Skeletal muscle satellite cell (primary cell): ENCODE measurements around the gene COPS8.

ENCODE experiments used
- H3K27me3 ChIP-seq: 2 replicates; pipeline ENCODE4 v1.7.0; 2013; ENCODE audit warnings: low read length; ENCODE audit not compliant: control insufficient read depth, insufficient read depth
- H3K36me3 ChIP-seq: 2 replicates; pipeline ENCODE4 v1.7.0; 2013; ENCODE audit warnings: mild to moderate bottlenecking, control low read depth, low read length; ENCODE audit not compliant: insufficient read depth
- H3K4me1 ChIP-seq: 2 replicates; pipeline ENCODE4 v1.7.0; 2013; ENCODE audit warnings: low read length; ENCODE audit not compliant: control insufficient read depth, insufficient read depth
- H3K4me2 ChIP-seq: 2 replicates; pipeline ENCODE4 v1.7.0; 2013; ENCODE audit warnings: mild to moderate bottlenecking, low read length
- H3K4me3 ChIP-seq: 2 replicates; pipeline ENCODE4 v1.7.0; 2013; ENCODE audit warnings: low read length
- H3K9ac ChIP-seq: 2 replicates; pipeline ENCODE4 v1.7.0; 2013; ENCODE audit warnings: mild to moderate bottlenecking, low read depth, low read length, moderate library complexity
- H3K9me3 ChIP-seq: replicated peaks from 2 replicates; pipeline ENCODE4 v1.7.0; 2013; ENCODE audit warnings: mild to moderate bottlenecking, control low read depth, low read length

The COPS8 gene

GRCh38 chr2:237113026-237113795 lies 27.5 kb downstream of the COPS8 start:
- Histone ChIP-seq H3K4me1 (peaks cover 19% of the 10 kb centered on the region), H3K36me3 (no peaks in the 10 kb centered on the region), H3K4me2 (no peak overlapping the region), H3K4me3 (no peak overlapping the region), H3K9ac (no peak overlapping the region), H3K9me3 (no peaks in the 10 kb centered on the region), H3K27me3 (no peaks in the 10 kb centered on the region)

DNA sequence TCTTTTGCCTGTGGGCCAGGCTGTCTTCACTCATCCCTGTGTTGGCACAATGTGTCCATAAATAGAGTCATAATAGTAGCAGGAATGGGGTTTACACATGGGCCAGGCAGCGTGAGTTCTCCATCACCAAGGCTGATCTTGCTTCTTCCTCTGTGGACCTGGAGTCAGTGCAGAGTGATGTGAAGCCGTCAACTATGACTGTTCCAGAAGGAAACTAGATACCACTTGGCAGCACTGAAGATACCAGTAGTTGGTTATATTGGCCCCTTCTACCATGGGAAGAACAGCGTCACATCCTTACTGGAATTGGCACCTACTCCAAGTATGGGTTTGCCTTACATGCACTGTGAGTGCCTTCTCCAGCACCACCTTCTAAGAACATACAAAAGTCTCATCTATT lies 30.2 kb downstream of the COPS8 start:
- H3K4me1 ChIP-seq: peaks cover 24% of the 10 kb centered on the region
- H3K36me3 ChIP-seq: no peaks in the 10 kb centered on the region
- no peak overlapping the region for H3K9ac ChIP-seq
- no peaks in the 10 kb centered on the region for H3K27me3 ChIP-seq
- no peaks in the 10 kb centered on the region for H3K9me3 ChIP-seq
- H3K4me3 ChIP-seq: no peak overlapping the region
- H3K4me2 ChIP-seq: no peak overlapping the region

DNA sequence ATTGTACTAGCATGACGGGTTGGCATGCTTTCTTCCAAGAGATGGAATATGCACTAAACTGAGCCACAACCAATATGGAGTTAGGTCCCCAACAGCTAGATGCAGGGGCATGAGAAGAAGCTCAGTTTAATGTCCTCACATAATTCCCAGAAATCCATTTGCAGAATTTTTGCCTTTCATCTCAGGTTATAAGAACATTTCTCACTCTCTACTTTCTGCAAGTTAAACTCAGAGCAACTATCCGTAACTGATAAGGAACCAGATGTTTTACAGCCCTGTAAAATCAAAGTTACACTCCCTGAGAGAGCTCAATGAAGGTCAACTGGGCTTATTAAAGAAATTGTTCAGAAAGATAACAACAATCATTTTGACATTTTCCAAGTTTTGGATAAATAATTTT lies 30.7 kb downstream of the COPS8 start:
- Histone ChIP-seq H3K4me1 (peaks cover 29% of the 10 kb centered on the region), H3K36me3 (no peaks in the 10 kb centered on the region), H3K4me3 (no peak overlapping the region), H3K9ac (no peak overlapping the region), H3K9me3 (no peaks in the 10 kb centered on the region), H3K27me3 (no peaks in the 10 kb centered on the region), H3K4me2 (no peak overlapping the region)

DNA sequence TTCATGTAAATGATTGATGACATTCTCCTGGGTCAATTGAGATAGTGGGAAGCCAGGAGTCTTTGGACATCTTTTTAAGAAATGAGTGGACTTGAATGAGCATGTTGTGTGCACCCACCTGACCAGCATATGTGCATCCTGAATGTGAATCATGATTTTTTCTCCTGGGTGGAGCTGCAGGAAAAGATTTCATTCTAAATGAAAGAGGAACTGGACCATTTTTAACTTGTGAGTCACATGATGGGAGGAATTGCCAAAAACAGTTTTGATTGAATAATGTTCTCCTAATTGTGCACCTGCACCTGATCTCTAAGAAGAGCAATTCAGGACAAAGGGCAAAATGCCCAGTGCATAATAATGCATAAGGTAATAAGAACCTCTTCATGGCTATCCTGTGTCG lies 32.3 kb downstream of the COPS8 start:
- no peak overlapping the region for H3K9ac ChIP-seq
- H3K27me3 ChIP-seq: no peaks in the 10 kb centered on the region
- H3K4me3 ChIP-seq: no peak overlapping the region
- peaks cover 26% of the 10 kb centered on the region for H3K4me1 ChIP-seq
- H3K4me2 ChIP-seq: no peak overlapping the region
- no peaks in the 10 kb centered on the region for H3K9me3 ChIP-seq
- no peaks in the 10 kb centered on the region for H3K36me3 ChIP-seq

DNA sequence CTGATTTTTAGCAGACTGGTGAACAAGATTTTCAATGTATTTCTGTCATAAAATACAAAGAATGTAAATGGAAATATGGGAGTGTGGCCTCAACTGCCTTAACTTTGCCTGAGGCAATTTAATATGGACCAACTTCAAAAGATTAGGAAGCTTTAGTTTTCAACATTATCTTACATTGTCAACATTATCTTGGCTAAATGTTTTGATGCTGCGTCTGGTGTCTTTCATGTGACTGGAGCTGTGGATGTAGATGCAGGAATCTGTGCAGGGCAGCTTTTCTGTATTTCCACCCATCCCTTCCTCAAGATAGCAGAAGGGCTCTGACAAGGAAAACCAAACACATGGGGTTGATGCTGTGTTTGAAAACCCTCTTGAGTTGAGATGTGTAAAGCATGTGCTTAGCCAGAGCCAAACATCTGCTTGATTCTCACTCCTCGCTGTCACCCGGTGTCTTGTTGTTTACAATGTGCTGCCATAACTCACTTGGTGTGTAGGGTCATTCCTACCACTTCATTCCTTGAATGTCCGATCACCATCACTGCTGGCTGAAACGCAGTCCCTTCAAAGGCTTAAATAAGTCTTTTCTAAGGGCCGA lies 33.0 kb downstream of the COPS8 start:
- Histone ChIP-seq H3K4me3 (no peak overlapping the region), H3K4me2 (no peak overlapping the region), H3K4me1 (peaks cover 21% of the 10 kb centered on the region), H3K9ac (no peak overlapping the region), H3K27me3 (no peaks in the 10 kb centered on the region), H3K36me3 (no peaks in the 10 kb centered on the region), H3K9me3 (no peaks in the 10 kb centered on the region)

DNA sequence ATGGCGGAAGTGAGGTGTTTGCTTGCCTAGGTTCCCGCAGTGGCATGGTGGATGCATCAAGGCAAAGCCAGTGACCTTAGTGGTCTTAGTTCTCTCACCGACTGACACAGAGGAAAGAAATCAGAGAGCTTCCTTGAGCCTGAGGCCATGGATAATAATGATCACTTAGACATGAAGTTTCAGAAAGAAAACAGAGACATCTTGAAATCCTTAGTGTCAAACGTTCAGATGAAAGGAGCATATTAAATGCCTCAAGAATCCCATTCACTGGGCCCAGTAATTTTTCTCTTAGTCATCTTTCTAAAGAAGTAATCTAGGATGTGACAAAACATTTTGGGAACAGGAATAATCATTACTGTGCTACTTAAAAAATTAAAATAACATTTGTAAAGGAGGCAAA lies 35.2 kb downstream of the COPS8 start:
- Histone ChIP-seq H3K36me3 (no peaks in the 10 kb centered on the region), H3K4me2 (no peak overlapping the region), H3K27me3 (no peaks in the 10 kb centered on the region), H3K4me3 (no peak overlapping the region), H3K9ac (no peak overlapping the region), H3K9me3 (no peaks in the 10 kb centered on the region), H3K4me1 (peaks cover 21% of the 10 kb centered on the region)

GRCh38 chr2:237121321-237121720 lies 35.6 kb downstream of the COPS8 start:
- H3K9ac ChIP-seq: no peak overlapping the region
- H3K27me3 ChIP-seq: no peaks in the 10 kb centered on the region
- no peaks in the 10 kb centered on the region for H3K9me3 ChIP-seq
- H3K4me1 ChIP-seq: peaks cover 21% of the 10 kb centered on the region
- no peak overlapping the region for H3K4me2 ChIP-seq
- H3K36me3 ChIP-seq: no peaks in the 10 kb centered on the region
- H3K4me3 ChIP-seq: no peak overlapping the region

- Histone ChIP-seq H3K4me1 (peaks cover 30% of the 10 kb centered on the region), H3K9ac (no peak overlapping the region), H3K36me3 (no peaks in the 10 kb centered on the region), H3K4me2 (no peak overlapping the region), H3K9me3 (no peaks in the 10 kb centered on the region), H3K4me3 (no peak overlapping the region), H3K27me3 (no peaks in the 10 kb centered on the region)
Measured at GRCh38 chr2:237122214-237122666, 36.6 kb downstream of the COPS8 start.

DNA sequence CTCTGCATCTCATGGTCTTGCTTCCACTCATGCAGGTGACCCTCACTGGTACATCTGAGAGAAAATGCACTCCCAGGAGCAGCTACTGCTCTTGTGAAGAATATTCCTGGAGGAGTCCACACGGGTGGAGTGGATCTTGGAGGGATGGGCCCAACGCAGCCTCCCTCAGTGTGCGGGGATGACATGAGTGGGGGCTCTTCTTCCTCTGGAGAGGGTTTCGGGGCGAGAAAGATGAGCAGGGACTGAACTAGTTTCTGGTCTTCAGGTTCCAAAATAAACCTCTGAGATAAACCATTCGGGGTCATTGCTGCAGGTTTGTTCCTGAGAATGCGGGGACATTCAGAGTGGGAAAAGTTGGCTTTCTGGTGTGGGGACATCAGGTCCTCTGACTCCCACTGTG lies 39.1 kb downstream of the COPS8 start:
- no peak overlapping the region for H3K4me2 ChIP-seq
- H3K9me3 ChIP-seq: no peaks in the 10 kb centered on the region
- no peaks in the 10 kb centered on the region for H3K36me3 ChIP-seq
- peaks cover 33% of the 10 kb centered on the region for H3K4me1 ChIP-seq
- H3K27me3 ChIP-seq: no peaks in the 10 kb centered on the region
- H3K9ac ChIP-seq: no peak overlapping the region
- H3K4me3 ChIP-seq: no peak overlapping the region

DNA sequence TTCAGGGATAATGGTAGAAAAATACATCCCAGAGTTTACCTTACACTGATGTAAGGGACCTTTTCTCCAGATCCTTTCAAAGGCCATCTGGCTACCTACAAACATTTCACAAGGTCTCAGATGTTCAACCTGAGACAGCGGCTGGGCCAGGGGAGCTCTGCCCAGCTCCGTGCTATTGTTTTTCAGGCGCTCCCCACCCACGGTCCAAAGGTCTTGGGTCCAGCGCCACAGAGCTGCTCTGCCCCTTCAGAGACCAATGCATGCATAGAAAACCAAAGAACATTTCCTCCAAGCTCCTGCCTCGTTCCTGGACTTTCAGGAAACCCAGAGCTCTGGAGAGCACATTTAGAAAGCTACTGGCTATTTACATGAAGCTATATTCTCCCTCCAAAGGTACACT lies 40.3 kb downstream of the COPS8 start:
- Histone ChIP-seq H3K36me3 (no peaks in the 10 kb centered on the region), H3K4me3 (no peak overlapping the region)

DNA sequence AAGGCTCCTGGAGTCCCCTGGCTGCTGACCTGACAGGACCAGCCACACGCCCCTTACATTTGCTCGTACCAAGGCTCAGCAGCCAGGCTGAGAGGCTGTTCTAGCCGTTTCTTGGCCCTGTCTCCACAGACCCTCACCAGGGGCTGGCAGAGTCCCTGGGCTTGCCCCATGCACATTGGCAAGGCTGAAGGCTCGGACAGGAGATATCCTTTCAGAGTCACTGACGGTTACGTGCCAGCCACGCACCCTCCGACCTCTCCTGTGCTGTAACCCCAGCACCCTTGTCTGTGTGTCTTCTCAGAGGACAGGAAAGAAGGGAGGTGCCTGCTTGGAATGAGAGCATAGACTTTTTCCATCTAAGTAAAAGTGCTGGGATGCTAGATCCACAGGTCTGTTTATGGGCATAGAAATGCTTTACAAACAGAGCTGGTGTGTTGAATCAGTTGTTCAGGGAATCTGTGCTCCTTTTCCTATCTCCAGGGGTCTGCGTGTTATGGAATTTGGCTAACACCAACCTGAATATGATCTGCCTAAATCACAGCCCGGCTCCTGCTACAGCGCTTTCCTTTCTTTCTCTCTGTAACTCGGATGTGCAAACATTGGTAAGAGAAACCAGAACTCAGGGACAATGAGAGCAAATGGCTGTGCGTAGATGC lies 41.0 kb downstream of the COPS8 start:
- H3K9ac ChIP-seq: no peak overlapping the region
- H3K4me2 ChIP-seq: no peak overlapping the region
- H3K27me3 ChIP-seq: no peaks in the 10 kb centered on the region
- no peaks in the 10 kb centered on the region for H3K9me3 ChIP-seq
- no peaks in the 10 kb centered on the region for H3K36me3 ChIP-seq
- peaks cover 26% of the 10 kb centered on the region for H3K4me1 ChIP-seq
- no peak overlapping the region for H3K4me3 ChIP-seq

More for the DNA sequence above, 40.3 kb downstream of the COPS8 start:
- Histone ChIP-seq H3K27me3 (no peaks in the 10 kb centered on the region), H3K9ac (no peak overlapping the region), H3K9me3 (no peaks in the 10 kb centered on the region), H3K4me2 (no peak overlapping the region), H3K4me1 (peaks cover 31% of the 10 kb centered on the region)
